ENCODE data around the gene AHRR.
A peak's percentile ranks its signal among the peaks of the same experiment; 100 is the strongest.

AHRR gene

GRCh38 chr5:322942-323879 lies 1.7 kb downstream of the AHRR start:
- peak overlapping the region; percentile 78 for H3K4me3 ChIP-seq (ENCODE audit: low read depth, low read length)
- no peak for TF ChIP-seq CTCF (IDR thresholded peaks at IDR 0.05; ENCODE audit: low read depth, low read length, missing control alignments)
- DNase-seq (ENCODE audit: low read depth): no peak

- no peak for DNase-seq (ENCODE audit: low read depth)
- TF ChIP-seq CTCF (IDR thresholded peaks at IDR 0.05; ENCODE audit: low read depth, low read length, missing control alignments): no peak
Measured at GRCh38 chr5:324736-325612, 3.5 kb downstream of the AHRR start.

GRCh38 chr5:326109-326508 lies 4.6 kb downstream of the AHRR start:
- no peak for DNase-seq (ENCODE audit: low read depth)
- no peak for TF ChIP-seq CTCF (IDR thresholded peaks at IDR 0.05; ENCODE audit: low read depth, low read length, missing control alignments)
- H3K4me3 ChIP-seq (ENCODE audit: low read depth, low read length): no peak overlapping the region

More at GRCh38 chr5:324736-325612, 3.5 kb downstream of the AHRR start:
- H3K4me3 ChIP-seq (ENCODE audit: low read depth, low read length): no peak overlapping the region

- no peak for DNase-seq (ENCODE audit: low read depth)
- TF ChIP-seq CTCF (IDR thresholded peaks at IDR 0.05; ENCODE audit: low read depth, low read length, missing control alignments): no peak
- no peak overlapping the region for H3K4me3 ChIP-seq (ENCODE audit: low read depth, low read length)
Measured at GRCh38 chr5:329121-329735, 7.7 kb downstream of the AHRR start.

GRCh38 chr5:329768-330167 lies 8.3 kb downstream of the AHRR start:
- no peak for DNase-seq (ENCODE audit: low read depth)
- H3K4me3 ChIP-seq (ENCODE audit: low read depth, low read length): no peak overlapping the region
- TF ChIP-seq CTCF (IDR thresholded peaks at IDR 0.05; ENCODE audit: low read depth, low read length, missing control alignments): no peak

- no peak overlapping the region; the same call in 1 of the 2 replicates for H3K4me3 ChIP-seq (ENCODE audit: low read depth, low read length)
- DNase-seq (ENCODE audit: low read depth): peak; percentile 41
- no peak for TF ChIP-seq CTCF (IDR thresholded peaks at IDR 0.05; ENCODE audit: low read depth, low read length, missing control alignments)
Measured at GRCh38 chr5:332843-333242, 11.3 kb downstream of the AHRR start.
